ENCODE results near the gene PKM.

The PKM gene

GRCh38 chr15:72220687-72221086 lies 10.3 kb downstream of the PKM start:
- DNase-seq: peak in 1 of 3 donors; percentile 10
- peaks cover 1 to 20% (median 10%) of the 10 kb centered on the region in 4 experiments for H3K4me1 ChIP-seq (ENCODE audit: control extremely low read depth in 1 of 4, control insufficient read depth in 4 of 4, insufficient read depth in 4 of 4, low read length in 3 of 4)
- peaks cover 18 to 80% (median 34%) of the 10 kb centered on the region in 4 experiments for H3K36me3 ChIP-seq (ENCODE audit: control insufficient read depth in 4 of 4, insufficient read depth in 4 of 4, low read length in 3 of 4)
- ChIA-PET CTCF (interaction anchor here (1.0 to 2.1 kb wide), 3 partner anchors 10 to 20 kb away, joined by 3 to 6 read pairs (median 5); partner anchors contain the start of gene PKM), POLR2A (no interaction called here)
- WGBS (ENCODE audit: insufficient coverage): 17% methylated on average over 1 of the region's 1 CpG
- H3K9me3 ChIP-seq (ENCODE audit: control extremely low read depth in 1 of 5, control insufficient read depth in 4 of 5, insufficient read depth in 2 of 5, low read depth in 1 of 5, low read length in 4 of 5): no peaks in the 10 kb centered on the region
- peak overlapping the region in 1 of 2 experiments; percentile 28 for H3K27ac ChIP-seq (ENCODE audit: insufficient read depth in 1 of 2, low read depth in 1 of 2, low read length in 2 of 2, poor library complexity in 1 of 2, severe bottlenecking in 2 of 2)
- no peak overlapping the region for H3K4me3 ChIP-seq (ENCODE audit: control insufficient read depth in 1 of 7, extremely low read depth in 1 of 7, insufficient read depth in 4 of 7, low read depth in 2 of 7, low read length in 6 of 7)
- H3K27me3 ChIP-seq (replicated peaks in 2 of 5; ENCODE audit: control insufficient read depth in 4 of 5, insufficient read depth in 5 of 5, low read length in 4 of 5): no peaks in the 10 kb centered on the region

GRCh38 chr15:72217216-72217615 lies 13.8 kb downstream of the PKM start:
- ChIA-PET CTCF (interaction anchor here (1.3 to 3.7 kb wide), 4 partner anchors 9 to 19 kb away, joined by 4 to 18 read pairs (median 5); no protein-coding TSS in a partner anchor), POLR2A (no interaction called here)
- H3K9me3 ChIP-seq (ENCODE audit: control extremely low read depth in 1 of 5, control insufficient read depth in 4 of 5, insufficient read depth in 2 of 5, low read depth in 1 of 5, low read length in 4 of 5): no peaks in the 10 kb centered on the region
- peaks cover 1 to 16% (median 9%) of the 10 kb centered on the region in 4 experiments for H3K4me1 ChIP-seq (ENCODE audit: control extremely low read depth in 1 of 4, control insufficient read depth in 4 of 4, insufficient read depth in 4 of 4, low read length in 3 of 4)
- no peak for DNase-seq
- H3K27ac ChIP-seq (ENCODE audit: insufficient read depth in 1 of 2, low read depth in 1 of 2, low read length in 2 of 2, poor library complexity in 1 of 2, severe bottlenecking in 2 of 2): no peak overlapping the region
- peaks cover 22 to 90% (median 47%) of the 10 kb centered on the region in 4 experiments for H3K36me3 ChIP-seq (ENCODE audit: control insufficient read depth in 4 of 4, insufficient read depth in 4 of 4, low read length in 3 of 4)
- WGBS (ENCODE audit: insufficient coverage): 100% methylated on average over 1 of the region's 4 CpGs
- H3K4me3 ChIP-seq (ENCODE audit: control insufficient read depth in 1 of 7, extremely low read depth in 1 of 7, insufficient read depth in 4 of 7, low read depth in 2 of 7, low read length in 6 of 7): no peak overlapping the region
- H3K27me3 ChIP-seq (replicated peaks in 2 of 5; ENCODE audit: control insufficient read depth in 4 of 5, insufficient read depth in 5 of 5, low read length in 4 of 5): no peaks in the 10 kb centered on the region

GRCh38 chr15:72216079-72216478 lies 14.9 kb downstream of the PKM start:
- Histone ChIP-seq H3K4me1 (ENCODE audit: control extremely low read depth in 1 of 4, control insufficient read depth in 4 of 4, insufficient read depth in 4 of 4, low read length in 3 of 4) (peaks cover 1 to 7% (median 6%) of the 10 kb centered on the region in 4 experiments), H3K27me3 (replicated peaks in 2 of 5; ENCODE audit: control insufficient read depth in 4 of 5, insufficient read depth in 5 of 5, low read length in 4 of 5) (no peaks in the 10 kb centered on the region), H3K9me3 (ENCODE audit: control extremely low read depth in 1 of 5, control insufficient read depth in 4 of 5, insufficient read depth in 2 of 5, low read depth in 1 of 5, low read length in 4 of 5) (no peaks in the 10 kb centered on the region), H3K4me3 (ENCODE audit: control insufficient read depth in 1 of 7, extremely low read depth in 1 of 7, insufficient read depth in 4 of 7, low read depth in 2 of 7, low read length in 6 of 7) (no peak overlapping the region), H3K36me3 (ENCODE audit: control insufficient read depth in 4 of 4, insufficient read depth in 4 of 4, low read length in 3 of 4) (peaks cover 28 to 92% (median 53%) of the 10 kb centered on the region in 4 experiments), H3K27ac (ENCODE audit: insufficient read depth in 1 of 2, low read depth in 1 of 2, low read length in 2 of 2, poor library complexity in 1 of 2, severe bottlenecking in 2 of 2) (no peak overlapping the region)
- 100% methylated on average over 1 of the region's 1 CpG for WGBS (ENCODE audit: insufficient coverage)
- POLR2A ChIA-PET: no interaction called here
- no peak for DNase-seq
- CTCF ChIA-PET: interaction anchor here (1.3 to 3.7 kb wide), 3 partner anchors 10 to 18 kb away, joined by 4 to 18 read pairs (median 6); no protein-coding TSS in a partner anchor

- DNase-seq: no peak
- no peak overlapping the region for H3K27ac ChIP-seq (ENCODE audit: insufficient read depth in 1 of 2, low read depth in 1 of 2, low read length in 2 of 2, poor library complexity in 1 of 2, severe bottlenecking in 2 of 2)
- H3K36me3 ChIP-seq (ENCODE audit: control insufficient read depth in 4 of 4, insufficient read depth in 4 of 4, low read length in 3 of 4): peaks cover 32 to 96% (median 73%) of the 10 kb centered on the region in 4 experiments
- ChIA-PET CTCF (interaction anchor here (0.6 to 1.6 kb wide), 3 partner anchors 8 to 23 kb away, joined by 3 to 4 read pairs (median 4); partner anchors contain the start of gene PKM), POLR2A (no interaction called here)
- H3K27me3 ChIP-seq (replicated peaks in 2 of 5; ENCODE audit: control insufficient read depth in 4 of 5, insufficient read depth in 5 of 5, low read length in 4 of 5): no peaks in the 10 kb centered on the region
- no peak overlapping the region for H3K4me3 ChIP-seq (ENCODE audit: control insufficient read depth in 1 of 7, extremely low read depth in 1 of 7, insufficient read depth in 4 of 7, low read depth in 2 of 7, low read length in 6 of 7)
- no peaks in the 10 kb centered on the region for H3K4me1 ChIP-seq (ENCODE audit: control extremely low read depth in 1 of 4, control insufficient read depth in 4 of 4, insufficient read depth in 4 of 4, low read length in 3 of 4)
- no peaks in the 10 kb centered on the region for H3K9me3 ChIP-seq (ENCODE audit: control extremely low read depth in 1 of 5, control insufficient read depth in 4 of 5, insufficient read depth in 2 of 5, low read depth in 1 of 5, low read length in 4 of 5)
Observed at GRCh38 chr15:72207558-72208085, 23.4 kb downstream of the PKM start.

- Histone ChIP-seq H3K27ac (ENCODE audit: insufficient read depth in 1 of 2, low read depth in 1 of 2, low read length in 2 of 2, poor library complexity in 1 of 2, severe bottlenecking in 2 of 2) (no peak overlapping the region), H3K36me3 (ENCODE audit: control insufficient read depth in 4 of 4, insufficient read depth in 4 of 4, low read length in 3 of 4) (peaks cover 34 to 97% (median 76%) of the 10 kb centered on the region in 4 experiments), H3K4me3 (ENCODE audit: control insufficient read depth in 1 of 7, extremely low read depth in 1 of 7, insufficient read depth in 4 of 7, low read depth in 2 of 7, low read length in 6 of 7) (no peak overlapping the region), H3K9me3 (ENCODE audit: control extremely low read depth in 1 of 5, control insufficient read depth in 4 of 5, insufficient read depth in 2 of 5, low read depth in 1 of 5, low read length in 4 of 5) (no peaks in the 10 kb centered on the region), H3K27me3 (replicated peaks in 2 of 5; ENCODE audit: control insufficient read depth in 4 of 5, insufficient read depth in 5 of 5, low read length in 4 of 5) (no peaks in the 10 kb centered on the region), H3K4me1 (ENCODE audit: control extremely low read depth in 1 of 4, control insufficient read depth in 4 of 4, insufficient read depth in 4 of 4, low read length in 3 of 4) (no peaks in the 10 kb centered on the region)
- 94% methylated on average over 5 of the region's 5 CpGs for whole genome bisulfite sequencing (ENCODE audit: insufficient coverage)
- ChIA-PET CTCF (interaction anchor here (0.8 to 1.1 kb wide), 3 partner anchors 23 to 75 kb away, joined by 3 read pairs; no protein-coding TSS in a partner anchor), POLR2A (interaction anchor here (0.6 kb wide), 1 partner anchor 57 kb away, joined by 4 read pairs; no protein-coding TSS in a partner anchor)
- no peak for DNase-seq
Observed at GRCh38 chr15:72206677-72207000, 24.4 kb downstream of the PKM start.

GRCh38 chr15:72205896-72206676 lies 24.9 kb downstream of the PKM start:
- H3K4me1 ChIP-seq (ENCODE audit: control extremely low read depth in 1 of 4, control insufficient read depth in 4 of 4, insufficient read depth in 4 of 4, low read length in 3 of 4): no peaks in the 10 kb centered on the region
- no peaks in the 10 kb centered on the region for H3K9me3 ChIP-seq (ENCODE audit: control extremely low read depth in 1 of 5, control insufficient read depth in 4 of 5, insufficient read depth in 2 of 5, low read depth in 1 of 5, low read length in 4 of 5)
- ChIA-PET POLR2A (interaction anchor here (0.6 kb wide), 1 partner anchor 57 kb away, joined by 4 read pairs; no protein-coding TSS in a partner anchor), CTCF (interaction anchor here (0.8 to 1.6 kb wide), 7 partner anchors 9 to 79 kb away, joined by 3 to 4 read pairs (median 3); no protein-coding TSS in a partner anchor)
- H3K4me3 ChIP-seq (ENCODE audit: control insufficient read depth in 1 of 7, extremely low read depth in 1 of 7, insufficient read depth in 4 of 7, low read depth in 2 of 7, low read length in 6 of 7): no peak overlapping the region
- H3K27ac ChIP-seq (ENCODE audit: insufficient read depth in 1 of 2, low read depth in 1 of 2, low read length in 2 of 2, poor library complexity in 1 of 2, severe bottlenecking in 2 of 2): no peak overlapping the region
- no peaks in the 10 kb centered on the region for H3K27me3 ChIP-seq (replicated peaks in 2 of 5; ENCODE audit: control insufficient read depth in 4 of 5, insufficient read depth in 5 of 5, low read length in 4 of 5)
- WGBS (ENCODE audit: insufficient coverage): 91% methylated on average over 10 of the region's 10 CpGs
- peaks cover 36 to 97% (median 79%) of the 10 kb centered on the region in 4 experiments for H3K36me3 ChIP-seq (ENCODE audit: control insufficient read depth in 4 of 4, insufficient read depth in 4 of 4, low read length in 3 of 4)
- DNase-seq: no peak

GRCh38 chr15:72205273-72205672 lies 25.7 kb downstream of the PKM start:
- Histone ChIP-seq H3K4me1 (ENCODE audit: control extremely low read depth in 1 of 4, control insufficient read depth in 4 of 4, insufficient read depth in 4 of 4, low read length in 3 of 4) (no peaks in the 10 kb centered on the region), H3K36me3 (ENCODE audit: control insufficient read depth in 4 of 4, insufficient read depth in 4 of 4, low read length in 3 of 4) (peaks cover 37 to 97% (median 77%) of the 10 kb centered on the region in 4 experiments), H3K27me3 (replicated peaks in 2 of 5; ENCODE audit: control insufficient read depth in 4 of 5, insufficient read depth in 5 of 5, low read length in 4 of 5) (no peaks in the 10 kb centered on the region), H3K9me3 (ENCODE audit: control extremely low read depth in 1 of 5, control insufficient read depth in 4 of 5, insufficient read depth in 2 of 5, low read depth in 1 of 5, low read length in 4 of 5) (no peaks in the 10 kb centered on the region), H3K27ac (ENCODE audit: insufficient read depth in 1 of 2, low read depth in 1 of 2, low read length in 2 of 2, poor library complexity in 1 of 2, severe bottlenecking in 2 of 2) (no peak overlapping the region), H3K4me3 (ENCODE audit: control insufficient read depth in 1 of 7, extremely low read depth in 1 of 7, insufficient read depth in 4 of 7, low read depth in 2 of 7, low read length in 6 of 7) (no peak overlapping the region)
- WGBS (ENCODE audit: insufficient coverage): 92% methylated on average over 2 of the region's 2 CpGs
- ChIA-PET POLR2A (no interaction called here), CTCF (interaction anchor here (0.6 to 1.6 kb wide), 4 partner anchors 10 to 80 kb away, joined by 3 to 4 read pairs (median 4); no protein-coding TSS in a partner anchor)
- no peak for DNase-seq
